ENCODE results near the gene MUC3A. TPM values are rescaled to one million over a fixed set of nuclear protein-coding genes. Genes with fewer than 3 reads are reported as not detected.

MUC3A gene, protein sequence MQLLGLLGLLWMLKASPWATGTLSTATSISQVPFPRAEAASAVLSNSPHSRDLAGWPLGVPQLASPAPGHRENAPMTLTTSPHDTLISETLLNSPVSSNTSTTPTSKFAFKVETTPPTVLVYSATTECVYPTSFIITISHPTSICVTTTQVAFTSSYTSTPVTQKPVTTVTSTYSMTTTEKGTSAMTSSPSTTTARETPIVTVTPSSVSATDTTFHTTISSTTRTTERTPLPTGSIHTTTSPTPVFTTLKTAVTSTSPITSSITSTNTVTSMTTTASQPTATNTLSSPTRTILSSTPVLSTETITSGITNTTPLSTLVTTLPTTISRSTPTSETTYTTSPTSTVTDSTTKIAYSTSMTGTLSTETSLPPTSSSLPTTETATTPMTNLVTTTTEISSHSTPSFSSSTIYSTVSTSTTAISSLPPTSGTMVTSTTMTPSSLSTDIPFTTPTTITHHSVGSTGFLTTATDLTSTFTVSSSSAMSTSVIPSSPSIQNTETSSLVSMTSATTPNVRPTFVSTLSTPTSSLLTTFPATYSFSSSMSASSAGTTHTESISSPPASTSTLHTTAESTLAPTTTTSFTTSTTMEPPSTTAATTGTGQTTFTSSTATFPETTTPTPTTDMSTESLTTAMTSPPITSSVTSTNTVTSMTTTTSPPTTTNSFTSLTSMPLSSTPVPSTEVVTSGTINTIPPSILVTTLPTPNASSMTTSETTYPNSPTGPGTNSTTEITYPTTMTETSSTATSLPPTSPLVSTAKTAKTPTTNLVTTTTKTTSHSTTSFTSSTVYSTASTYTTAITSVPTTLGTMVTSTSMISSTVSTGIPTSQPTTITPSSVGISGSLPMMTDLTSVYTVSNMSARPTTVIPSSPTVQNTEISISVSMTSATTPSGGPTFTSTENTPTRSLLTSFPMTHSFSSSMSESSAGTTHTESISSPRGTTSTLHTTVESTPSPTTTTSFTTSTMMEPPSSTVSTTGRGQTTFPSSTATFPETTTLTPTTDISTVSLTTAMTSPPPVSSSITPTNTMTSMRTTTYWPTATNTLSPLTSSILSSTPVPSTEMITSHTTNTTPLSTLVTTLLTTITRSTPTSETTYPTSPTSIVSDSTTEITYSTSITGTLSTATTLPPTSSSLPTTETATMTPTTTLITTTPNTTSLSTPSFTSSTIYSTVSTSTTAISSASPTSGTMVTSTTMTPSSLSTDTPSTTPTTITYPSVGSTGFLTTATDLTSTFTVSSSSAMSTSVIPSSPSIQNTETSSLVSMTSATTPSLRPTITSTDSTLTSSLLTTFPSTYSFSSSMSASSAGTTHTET (N-terminal part only)
- 1.7 TPM for total RNA-seq
- long read RNA-seq, partial matches to known transcripts: 1 of 1 reads
- long read RNA-seq, other reads (novel, unspliced or antisense): 0 of 1 reads

- TF ChIP-seq CTCF (IDR thresholded peaks at IDR 0.05): no peak
- DNase-seq (no peak), ATAC-seq (peak; percentile 7 to 46)
- H3K4me3 ChIP-seq: no peak within 1 kb of the TSS
- no peaks in the 10 kb centered on the region for H3K36me3 ChIP-seq
- no peak within 1 kb of the TSS for H3K27ac ChIP-seq
- intact Hi-C loops (cut with DNase I): no loop called here
- H3K9me3 ChIP-seq: no peaks in the 10 kb centered on the region
- H3K27me3 ChIP-seq (ENCODE audit: low read depth): peaks cover 30% of the 10 kb centered on the region
- no peaks in the 10 kb centered on the region for H3K4me1 ChIP-seq
These were observed at the start of gene MUC3A for GRCh38 chr7:100949227-100949932. Gene MUC3A, plus strand, starts transcription at chr7:100949534. Its CDS starts 91 bp downstream, at chr7:100949625.

GRCh38 chr7:100900978-100901377 is 48.4 kb upstream of the MUC3A start:
- intact Hi-C loops (cut with DNase I): no loop called here
- no peak overlapping the region for H3K4me3 ChIP-seq

GRCh38 chr7:100901921-100902332 is 47.4 kb upstream of the MUC3A start:
- Histone ChIP-seq H3K27ac (no peak overlapping the region), H3K4me3 (no peak overlapping the region), H3K4me1 (no peaks in the 10 kb centered on the region), H3K9me3 (no peaks in the 10 kb centered on the region), H3K36me3 (no peaks in the 10 kb centered on the region), H3K27me3 (ENCODE audit: low read depth) (peaks cover 35% of the 10 kb centered on the region)
- intact Hi-C loops (cut with DNase I): no loop called here
- DNase-seq (no peak), ATAC-seq (no peak)
- no peak for TF ChIP-seq CTCF (IDR thresholded peaks at IDR 0.05)

More at GRCh38 chr7:100900978-100901377, 48.4 kb upstream of the MUC3A start:
- ATAC-seq (no peak), DNase-seq (no peak)
- Histone ChIP-seq H3K36me3 (no peaks in the 10 kb centered on the region), H3K4me1 (peaks cover 7% of the 10 kb centered on the region), H3K9me3 (no peaks in the 10 kb centered on the region), H3K27me3 (ENCODE audit: low read depth) (peaks cover 43% of the 10 kb centered on the region), H3K27ac (no peak overlapping the region)
- TF ChIP-seq CTCF (IDR thresholded peaks at IDR 0.05): no peak

DNA sequence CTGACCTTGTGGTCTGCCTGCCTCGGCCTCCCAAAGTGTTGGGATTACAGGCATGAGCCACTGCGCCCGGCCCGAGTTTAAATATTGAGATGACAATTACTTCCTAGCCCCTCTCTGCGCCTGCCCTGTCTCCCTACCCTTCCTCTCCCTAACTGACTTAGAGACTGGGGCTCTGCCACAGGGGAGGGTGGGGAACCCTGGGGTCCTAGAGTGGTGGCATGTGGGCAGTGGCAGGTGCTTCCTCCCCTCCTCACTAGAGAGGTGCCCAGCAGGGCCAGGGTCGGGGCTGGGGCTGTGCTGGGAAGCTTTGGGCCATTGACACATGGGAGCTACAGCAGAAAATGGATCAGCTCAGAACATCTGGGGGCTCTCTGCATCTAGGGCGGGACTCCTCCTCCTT is 46.7 kb upstream of the MUC3A start:
- Histone ChIP-seq H3K27me3 (ENCODE audit: low read depth) (peaks cover 29% of the 10 kb centered on the region), H3K9me3 (no peaks in the 10 kb centered on the region), H3K36me3 (no peaks in the 10 kb centered on the region), H3K4me1 (no peaks in the 10 kb centered on the region), H3K27ac (no peak overlapping the region), H3K4me3 (no peak overlapping the region)
- no peak for TF ChIP-seq CTCF (IDR thresholded peaks at IDR 0.05)
- intact Hi-C loops (cut with DNase I): no loop called here
- no peak for DNase-seq
- no peak for ATAC-seq
